ENCODE results near the gene MANBA.

GRCh38 chr4:102614801-102615200 lies 146.0 kb downstream of the MANBA start:
- TF ChIP-seq RCOR1 (IDR thresholded peaks at IDR 0.05; ENCODE audit: low read depth, low read length) (no peak), FOSB (CRISPR knock-in tag; IDR thresholded peaks at IDR 0.05) (no peak), CTCF (IDR thresholded peaks at IDR 0.05) (no peak), EP300 (IDR thresholded peaks at IDR 0.05) (no peak)

All from A549 (cell line).